Liver (tissue), 3 donors: Measurements from ENCODE around the gene FETUB.

ENCODE experiments used
- CTCF ChIP-seq: fragments of 150-350 bp; IDR thresholded peaks from 2 replicates; pipeline ENCODE4 v1.5.1; 2017; ENCODE audit warnings: improper control_type of control experiment, low read depth, low read length; ENCODE audit not compliant: missing input control
- MAX ChIP-seq: IDR thresholded peaks from 2 replicates; pipeline ENCODE4 v1.6.1; 2016; ENCODE audit warnings: antibody characterized with exemption
- RAD21 ChIP-seq, 2 donors: IDR thresholded peaks; 2 replicates each; pipeline ENCODE4 v1.6.1; 2016; ENCODE audit warnings: antibody characterized with exemption in 2 of 2, mild to moderate bottlenecking in 2 of 2
- donor health status: healthy.
- donor health status: healthy.

- TF ChIP-seq MAX: no peak
- TF ChIP-seq CTCF: no peak
- TF ChIP-seq RAD21 (IDR thresholded peaks at IDR 0.05): no peak
These were observed 4.7 kb upstream of the FETUB start for GRCh38 chr3:186635532-186635931.
